ENCODE measurements around the gene RBL1.

DNA sequence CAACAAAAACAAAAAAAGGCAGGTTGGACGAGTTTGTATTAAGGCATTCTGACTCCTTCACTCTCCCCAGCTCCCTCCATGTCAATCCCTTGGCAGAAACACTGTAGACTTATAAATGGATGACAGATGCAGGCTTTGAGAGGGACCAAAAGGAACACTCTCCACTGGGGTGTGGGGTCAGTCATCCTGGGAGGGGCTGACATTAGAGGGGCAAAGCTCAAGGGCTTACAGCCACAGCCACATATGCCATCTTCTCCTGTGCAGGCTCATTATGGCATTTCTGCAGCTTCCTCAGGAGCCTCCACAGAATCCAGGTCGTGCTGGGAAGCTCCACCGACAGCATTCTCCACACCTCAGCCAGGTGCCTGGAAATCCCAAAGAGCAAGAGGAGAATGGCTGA is 33.0 kb upstream of the RBL1 start:
- TF ChIP-seq CTCF (conservative IDR thresholded peaks at IDR 0.05) = no peak
- TF ChIP-seq ZFX (IDR thresholded peaks at IDR 0.05) = no peak

Data from C4-2B (cell line).